ENCODE data around the gene OMP. TPM values are rescaled to one million over a fixed set of nuclear protein-coding genes. Genes with fewer than 3 reads are reported as not detected.
A peak's percentile ranks its signal among the peaks of the same experiment; 100 is the strongest.

OMP gene
- total RNA-seq, 1 donor from 2014 or later, result not detected

GRCh38 chr11:77062924-77063323 is 39.7 kb upstream of the OMP start:
- peaks cover 15% of the 10 kb centered on the region for H3K4me1 Mint-ChIP-seq
- H3K9me3 Mint-ChIP-seq, result peaks cover 2% of the 10 kb centered on the region
- TF ChIP-seq CTCF (conservative IDR thresholded peaks at IDR 0.05), result no peak
- no peak overlapping the region for H3K27ac Mint-ChIP-seq (ENCODE audit: unreplicated experiment)
- no peak for DNase-seq (ENCODE audit: low read depth, low spot score)
- H3K27me3 Mint-ChIP-seq (ENCODE audit: low read depth), result peaks cover 3% of the 10 kb centered on the region
- H3K4me3 Mint-ChIP-seq, result no peak overlapping the region
- no peaks in the 10 kb centered on the region for H3K36me3 Mint-ChIP-seq (ENCODE audit: low read depth)

- Mint-ChIP-seq H3K9me3 (peaks cover 2% of the 10 kb centered on the region), H3K4me1 (peaks cover 19% of the 10 kb centered on the region), H3K27ac (ENCODE audit: unreplicated experiment) (no peak overlapping the region), H3K4me3 (peak overlapping the region; percentile 36), H3K36me3 (ENCODE audit: low read depth) (no peaks in the 10 kb centered on the region), H3K27me3 (ENCODE audit: low read depth) (peaks cover 3% of the 10 kb centered on the region)
- TF ChIP-seq CTCF (conservative IDR thresholded peaks at IDR 0.05), result no peak
- no peak for DNase-seq (ENCODE audit: low read depth, low spot score)
These were observed 39.2 kb upstream of the OMP start for GRCh38 chr11:77063407-77063806.

- Mint-ChIP-seq H3K4me3 (peak overlapping the region; percentile 94), H3K27me3 (ENCODE audit: low read depth) (peaks cover 3% of the 10 kb centered on the region), H3K4me1 (peaks cover 21% of the 10 kb centered on the region), H3K36me3 (ENCODE audit: low read depth) (no peaks in the 10 kb centered on the region), H3K9me3 (peaks cover 2% of the 10 kb centered on the region), H3K27ac (ENCODE audit: unreplicated experiment) (no peak overlapping the region)
- no peak for DNase-seq (ENCODE audit: low read depth, low spot score)
- TF ChIP-seq CTCF (conservative IDR thresholded peaks at IDR 0.05), result no peak
These were observed 38.8 kb upstream of the OMP start for GRCh38 chr11:77063861-77064260.

GRCh38 chr11:77064648-77065217 is 37.9 kb upstream of the OMP start:
- TF ChIP-seq CTCF (conservative IDR thresholded peaks at IDR 0.05), result no peak
- Mint-ChIP-seq H3K27ac (ENCODE audit: unreplicated experiment) (no peak overlapping the region), H3K4me1 (peaks cover 25% of the 10 kb centered on the region), H3K4me3 (peak overlapping the region; percentile 94), H3K9me3 (peaks cover 2% of the 10 kb centered on the region), H3K27me3 (ENCODE audit: low read depth) (no peaks in the 10 kb centered on the region), H3K36me3 (ENCODE audit: low read depth) (no peaks in the 10 kb centered on the region)
- no peak for DNase-seq (ENCODE audit: low read depth, low spot score)

- peak overlapping the region; percentile 62 for H3K27ac Mint-ChIP-seq (ENCODE audit: unreplicated experiment)
- no peaks in the 10 kb centered on the region for H3K9me3 Mint-ChIP-seq
- H3K27me3 Mint-ChIP-seq (ENCODE audit: low read depth), result no peaks in the 10 kb centered on the region
- H3K4me3 Mint-ChIP-seq, result peak overlapping the region; percentile 94
- peaks cover 29% of the 10 kb centered on the region for H3K4me1 Mint-ChIP-seq
- no peaks in the 10 kb centered on the region for H3K36me3 Mint-ChIP-seq (ENCODE audit: low read depth)
- no peak for DNase-seq (ENCODE audit: low read depth, low spot score)
- TF ChIP-seq CTCF (conservative IDR thresholded peaks at IDR 0.05), result no peak
These were observed 36.8 kb upstream of the OMP start for GRCh38 chr11:77065878-77066228.
